WERI-Rb-1 (cell line): ENCODE data around the gene ANXA1.

Experiments
- DNase-seq: peaks from one replicate; pipeline ENCODE4 v3.0.0-alpha.2; 2020
- H3K27ac ChIP-seq: fragments of 250-450 bp; sonication (Bioruptor Pico); 2 replicates; pipeline ENCODE4 v1.5.1; 2020; ENCODE audit warnings: mild to moderate bottlenecking, moderate library complexity
- H3K27me3 ChIP-seq: fragments of 250-450 bp; sonication (Bioruptor Pico); 2 replicates; pipeline ENCODE4 v1.5.1; 2021; ENCODE audit warnings: mild to moderate bottlenecking, low read depth, moderate library complexity; ENCODE audit not compliant: insufficient read depth, severe bottlenecking
- H3K36me3 ChIP-seq: fragments of 250-450 bp; sonication (Bioruptor Pico); 2 replicates; pipeline ENCODE4 v1.5.1; 2020; ENCODE audit warnings: mild to moderate bottlenecking, moderate library complexity
- H3K4me3 ChIP-seq: 2 replicates; pipeline ENCODE4 v1.5.1; 2011; ENCODE audit warnings: low read depth, mild to moderate bottlenecking, control low read depth, low read length
- H3K9me3 ChIP-seq: fragments of 250-450 bp; sonication (Bioruptor Pico); 2 replicates; pipeline ENCODE4 v1.5.1; 2021; ENCODE audit warnings: mild to moderate bottlenecking, moderate library complexity; ENCODE audit not compliant: severe bottlenecking
- CTCF ChIP-seq: IDR thresholded peaks from 2 replicates; pipeline ENCODE4 v1.5.1; 2011; ENCODE audit warnings: low read depth, mild to moderate bottlenecking, control low read depth, inconsistent platforms, low read length

Gene ANXA1

GRCh38 chr9:73153793-73154227, 2.1 kb downstream of the ANXA1 start:
- Histone ChIP-seq H3K4me3 (no peak overlapping the region), H3K27ac (no peak overlapping the region), H3K9me3 (no peaks in the 10 kb centered on the region), H3K36me3 (no peaks in the 10 kb centered on the region), H3K27me3 (no peaks in the 10 kb centered on the region)
- TF ChIP-seq CTCF = no peak
- no peak for DNase-seq

GRCh38 chr9:73154271-73154670, 2.6 kb downstream of the ANXA1 start:
- TF ChIP-seq CTCF = no peak
- no peak for DNase-seq
- no peaks in the 10 kb centered on the region for H3K27me3 ChIP-seq
- H3K27ac ChIP-seq = no peak overlapping the region
- no peaks in the 10 kb centered on the region for H3K9me3 ChIP-seq
- H3K4me3 ChIP-seq = no peak overlapping the region
- no peaks in the 10 kb centered on the region for H3K36me3 ChIP-seq

GRCh38 chr9:73154722-73155121, 3.1 kb downstream of the ANXA1 start:
- no peaks in the 10 kb centered on the region for H3K27me3 ChIP-seq
- no peaks in the 10 kb centered on the region for H3K36me3 ChIP-seq
- H3K9me3 ChIP-seq = no peaks in the 10 kb centered on the region
- H3K27ac ChIP-seq = no peak overlapping the region
- no peak overlapping the region for H3K4me3 ChIP-seq
- no peak for DNase-seq
- no peak for TF ChIP-seq CTCF

- DNase-seq = no peak
- TF ChIP-seq CTCF = no peak
- Histone ChIP-seq H3K9me3 (no peaks in the 10 kb centered on the region), H3K36me3 (no peaks in the 10 kb centered on the region), H3K4me3 (no peak overlapping the region), H3K27me3 (no peaks in the 10 kb centered on the region), H3K27ac (no peak overlapping the region)
Measured at GRCh38 chr9:73155377-73155776, 3.7 kb downstream of the ANXA1 start.

- no peak overlapping the region for H3K4me3 ChIP-seq
- no peaks in the 10 kb centered on the region for H3K27me3 ChIP-seq
- H3K27ac ChIP-seq = no peak overlapping the region
- TF ChIP-seq CTCF = no peak
- H3K9me3 ChIP-seq = no peaks in the 10 kb centered on the region
- no peak for DNase-seq
- H3K36me3 ChIP-seq = no peaks in the 10 kb centered on the region
Measured at GRCh38 chr9:73155968-73156864, 4.6 kb downstream of the ANXA1 start.

- no peaks in the 10 kb centered on the region for H3K27me3 ChIP-seq
- no peak overlapping the region for H3K4me3 ChIP-seq
- no peaks in the 10 kb centered on the region for H3K9me3 ChIP-seq
- no peak for TF ChIP-seq CTCF
- no peaks in the 10 kb centered on the region for H3K36me3 ChIP-seq
- H3K27ac ChIP-seq = no peak overlapping the region
- DNase-seq = no peak
Measured at GRCh38 chr9:73156865-73157187, 5.2 kb downstream of the ANXA1 start.
